ENCODE results near the gene INAFM1.

INAFM1 gene

DNA sequence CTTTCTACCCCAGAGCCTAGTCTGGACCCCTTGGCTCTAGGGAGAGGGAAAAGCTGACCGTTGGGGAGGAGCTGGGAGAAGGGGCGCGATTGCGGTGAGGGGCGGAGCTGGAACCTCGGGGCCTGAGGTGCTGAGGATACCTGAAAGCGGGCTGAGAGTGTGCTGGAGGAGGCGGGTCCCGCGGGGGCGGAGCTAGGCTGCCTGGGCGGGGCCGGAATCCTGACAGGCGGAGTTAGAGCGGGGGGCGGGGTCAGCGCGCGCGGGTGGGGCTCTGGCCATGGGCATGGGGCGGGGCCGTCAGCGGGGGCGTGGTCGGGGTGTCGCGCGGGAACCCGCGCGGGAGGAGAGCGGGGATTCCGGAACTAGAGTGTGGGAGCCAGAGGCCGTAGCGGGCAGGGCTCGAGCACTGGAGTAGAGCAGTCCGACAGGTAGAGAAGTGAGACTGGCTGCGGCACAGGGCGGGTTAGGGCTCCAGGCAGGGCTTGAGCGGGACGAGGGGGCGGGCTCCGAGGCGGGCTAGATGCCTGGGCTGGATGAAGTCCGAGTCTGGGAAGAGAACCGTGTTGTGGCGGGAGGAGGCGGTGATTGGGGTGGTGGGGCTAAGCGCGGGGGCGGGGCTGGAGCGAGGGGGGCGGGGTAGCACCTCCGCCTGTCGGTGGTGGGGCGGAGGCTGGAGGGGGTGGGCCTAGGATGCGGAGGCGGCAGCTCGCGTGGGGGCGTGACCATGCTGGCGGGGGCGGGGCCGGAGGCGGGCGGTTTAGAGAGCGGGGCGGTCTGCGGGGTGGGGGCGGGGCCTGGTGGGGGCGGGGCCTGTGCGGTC lies at the start of gene INAFM1:
TSS of gene INAFM1 (plus strand) at position 815 of the 820 bp plus-strand sequence. CDS start 35 bp downstream, outside the sequence.
- DNase-seq = peak; percentile 98

DNA sequence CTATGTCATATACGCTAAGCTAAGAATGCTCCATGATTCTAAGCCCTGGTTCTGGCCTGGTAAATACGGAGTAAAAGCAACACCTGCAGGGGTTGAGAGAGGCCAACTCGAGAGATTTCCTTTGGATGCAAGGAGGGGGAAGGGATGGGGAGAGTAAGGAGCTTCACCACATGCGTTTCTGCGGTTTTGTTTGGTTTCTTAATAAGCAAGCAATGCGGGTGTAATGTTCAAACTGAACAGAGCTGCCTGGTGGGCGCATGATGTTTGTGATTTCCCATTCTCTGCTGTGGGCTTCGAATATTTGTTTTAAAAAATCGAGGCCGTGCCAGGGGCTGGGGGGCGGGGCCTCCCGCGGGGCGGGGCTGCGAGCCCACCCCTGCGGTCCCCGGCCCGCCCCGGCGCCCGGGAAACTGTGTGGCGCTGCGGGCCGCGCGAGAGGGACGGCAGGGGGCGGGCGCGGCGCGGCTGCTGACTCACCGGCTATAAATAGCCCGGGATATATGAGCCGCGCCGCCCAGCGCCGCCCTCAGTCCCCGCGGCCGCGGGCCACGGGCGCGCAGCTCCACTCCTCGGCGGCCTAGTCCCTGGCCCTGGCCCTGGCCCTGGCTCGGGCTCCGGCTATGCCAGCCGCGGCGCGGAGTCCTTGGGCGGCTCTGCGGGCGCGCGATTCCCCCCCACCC lies 48.8 kb upstream of the INAFM1 start:
- peak; percentile 92 for DNase-seq

DNA sequence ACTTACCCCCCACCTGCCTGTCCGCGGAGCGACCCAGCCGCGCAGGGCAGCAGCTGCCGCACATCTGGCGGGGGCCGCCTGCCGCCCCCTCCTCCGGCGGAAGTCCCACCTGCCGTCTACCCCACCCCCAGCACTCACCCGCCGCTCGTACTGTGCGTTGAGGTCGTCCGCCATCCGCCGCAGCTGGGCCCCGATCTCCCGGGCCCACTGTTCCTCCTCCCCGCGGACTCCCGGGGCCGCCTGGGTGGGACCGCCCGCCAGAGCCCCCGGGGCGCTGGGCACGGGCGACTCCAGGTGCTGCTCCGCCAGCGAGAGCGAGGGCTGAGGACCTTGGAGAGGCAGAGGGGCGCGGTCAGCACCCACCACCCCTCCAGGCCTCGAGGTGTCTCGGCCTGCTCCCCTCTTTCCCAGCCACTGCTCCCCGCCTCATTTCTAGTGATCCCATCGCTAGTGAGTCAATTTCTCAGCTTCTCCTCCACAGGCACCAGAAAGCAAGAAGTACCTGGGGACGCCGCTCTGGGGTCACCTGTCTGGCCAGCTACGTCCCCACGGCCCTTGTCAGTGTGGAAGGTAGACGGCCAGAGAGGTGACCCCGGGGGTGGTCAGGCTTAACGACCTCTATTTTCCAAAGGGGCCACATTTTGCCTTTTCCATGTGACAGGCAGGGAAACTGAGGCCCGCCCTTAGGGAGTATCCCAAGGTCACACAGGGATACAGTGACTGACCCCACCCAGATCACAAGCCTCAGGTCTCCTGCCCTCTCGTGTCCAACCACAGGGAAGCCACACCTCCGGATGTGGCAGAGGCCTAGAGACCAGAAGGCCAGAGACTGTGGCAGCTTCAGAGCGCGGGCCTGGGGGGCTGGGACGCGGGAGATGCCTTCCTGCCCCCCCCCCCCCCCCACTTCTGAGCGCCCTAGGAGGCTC lies 48.0 kb upstream of the INAFM1 start:
- DNase-seq = peak; percentile 78

DNA sequence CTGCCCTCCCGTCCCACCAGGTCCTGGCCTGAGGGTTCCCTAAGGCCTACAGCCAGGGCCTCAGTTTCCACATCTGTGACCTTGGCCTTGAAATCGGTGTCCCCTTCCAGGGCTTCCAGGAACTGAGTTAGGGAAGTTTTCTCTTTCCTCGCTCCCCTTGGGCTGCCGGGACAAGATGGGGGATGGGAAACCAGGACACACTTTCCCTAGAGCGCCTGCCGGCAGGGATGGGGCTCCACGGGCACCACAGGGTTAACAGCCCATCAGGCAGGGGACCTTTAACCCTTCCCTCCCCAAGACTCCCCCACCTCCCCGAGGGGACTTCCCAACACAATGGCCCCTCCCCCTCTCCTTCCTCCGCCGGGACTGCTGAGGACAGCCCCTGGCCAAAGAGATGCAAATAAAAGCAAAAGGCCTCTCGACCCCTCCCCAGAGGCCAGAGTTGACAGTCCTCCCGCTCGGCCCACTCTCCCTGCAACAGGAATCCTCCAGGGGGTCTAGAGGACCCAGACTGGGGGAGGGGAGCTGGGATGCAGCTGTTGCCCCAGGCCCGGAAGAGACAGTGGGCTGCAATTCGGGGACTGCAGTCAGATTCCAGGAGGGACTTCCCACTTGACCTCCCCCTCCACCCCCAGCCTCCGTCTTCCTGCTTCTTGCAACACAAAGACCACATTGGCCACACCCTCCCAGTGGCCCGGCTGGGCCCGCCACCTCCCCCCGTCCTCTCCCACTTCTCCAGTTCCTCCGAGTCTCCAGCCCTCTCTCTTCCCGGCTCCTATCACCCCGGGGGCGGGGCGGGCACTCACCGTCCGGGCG lies 47.1 kb upstream of the INAFM1 start:
- DNase-seq = peak; percentile 88

DNA sequence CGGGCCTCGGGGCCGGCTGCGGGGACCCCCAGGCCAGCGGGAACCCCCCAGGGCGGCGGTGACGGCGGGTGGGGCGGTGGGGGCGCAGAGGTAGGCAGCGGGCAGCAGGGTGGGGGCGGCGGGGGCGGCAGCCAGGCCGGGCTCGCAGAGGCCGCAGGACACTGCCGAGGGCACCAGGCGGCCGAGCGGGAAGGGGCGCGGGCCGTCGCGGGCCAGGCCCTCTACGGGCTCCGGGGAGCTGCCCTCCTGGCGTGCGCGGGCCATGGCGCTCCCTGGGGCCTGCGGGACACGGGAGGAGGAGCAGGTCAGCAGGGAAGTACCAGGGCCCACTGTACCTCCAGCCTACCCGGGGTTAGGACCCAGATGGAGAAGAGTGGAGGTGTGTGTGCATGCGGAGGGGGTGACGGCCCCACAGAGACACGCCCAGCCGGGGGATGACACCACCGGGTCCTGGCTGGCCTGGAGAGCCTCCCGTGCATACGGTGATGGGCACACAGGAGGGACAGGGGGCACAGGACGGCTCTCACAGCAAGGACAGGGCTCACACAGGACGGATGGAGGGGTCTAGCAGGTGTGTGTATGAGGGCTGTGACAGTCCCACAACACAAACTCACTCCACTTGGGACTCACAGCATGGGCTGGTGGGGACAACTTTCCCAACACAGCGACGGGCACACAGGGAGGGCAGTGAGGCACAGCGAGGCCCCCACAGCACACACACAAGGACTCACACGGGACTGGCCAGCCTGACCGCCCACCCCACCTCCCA lies 46.3 kb upstream of the INAFM1 start:
- no peak for DNase-seq

DNA sequence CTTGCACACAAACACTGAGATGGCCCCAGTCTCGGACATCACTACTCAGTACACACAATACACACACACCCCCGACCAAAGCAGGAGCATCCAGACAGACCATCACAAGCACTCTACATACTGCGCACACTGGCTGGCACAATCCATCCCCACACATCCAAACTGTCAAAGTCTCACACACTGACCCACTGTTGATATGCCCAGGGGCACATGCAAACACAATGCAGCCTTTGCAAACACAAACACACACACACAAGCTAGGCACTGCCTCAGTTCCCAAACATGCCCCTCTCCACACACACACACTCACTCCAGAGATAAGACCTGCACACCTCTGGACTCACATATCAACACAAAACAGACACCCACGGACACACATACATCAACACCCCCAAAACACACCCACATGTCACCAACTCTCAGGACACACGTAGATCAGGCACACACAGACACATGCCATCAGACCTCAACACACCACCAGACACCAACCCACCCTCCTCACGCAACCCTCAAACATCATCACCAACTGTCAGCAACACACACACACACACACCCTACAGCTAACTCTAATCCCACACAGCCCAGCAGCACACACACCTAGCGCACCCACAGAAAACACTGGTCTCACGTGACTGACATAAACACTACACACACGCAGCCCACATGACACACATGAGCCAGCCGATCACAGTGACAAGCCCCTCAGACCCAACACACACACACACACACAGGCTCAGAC lies 45.6 kb upstream of the INAFM1 start:
- no peak for DNase-seq

DNA sequence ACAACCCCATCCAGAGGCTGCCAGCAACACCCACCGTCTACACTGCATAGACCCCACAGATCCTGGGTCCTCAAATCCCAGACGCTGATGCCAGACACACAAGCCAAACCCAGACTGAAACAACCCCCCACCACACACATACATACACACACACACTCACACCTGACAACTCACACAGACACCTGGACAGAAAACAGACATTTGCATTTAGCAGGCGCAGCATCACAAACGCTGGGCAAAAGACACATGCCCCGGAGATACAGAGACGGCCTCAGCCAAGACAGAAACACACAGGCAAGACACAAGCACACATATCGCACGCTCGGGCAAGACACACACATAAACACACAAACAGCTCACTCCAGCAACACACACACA lies 45.0 kb upstream of the INAFM1 start:
- no peak for DNase-seq

DNA sequence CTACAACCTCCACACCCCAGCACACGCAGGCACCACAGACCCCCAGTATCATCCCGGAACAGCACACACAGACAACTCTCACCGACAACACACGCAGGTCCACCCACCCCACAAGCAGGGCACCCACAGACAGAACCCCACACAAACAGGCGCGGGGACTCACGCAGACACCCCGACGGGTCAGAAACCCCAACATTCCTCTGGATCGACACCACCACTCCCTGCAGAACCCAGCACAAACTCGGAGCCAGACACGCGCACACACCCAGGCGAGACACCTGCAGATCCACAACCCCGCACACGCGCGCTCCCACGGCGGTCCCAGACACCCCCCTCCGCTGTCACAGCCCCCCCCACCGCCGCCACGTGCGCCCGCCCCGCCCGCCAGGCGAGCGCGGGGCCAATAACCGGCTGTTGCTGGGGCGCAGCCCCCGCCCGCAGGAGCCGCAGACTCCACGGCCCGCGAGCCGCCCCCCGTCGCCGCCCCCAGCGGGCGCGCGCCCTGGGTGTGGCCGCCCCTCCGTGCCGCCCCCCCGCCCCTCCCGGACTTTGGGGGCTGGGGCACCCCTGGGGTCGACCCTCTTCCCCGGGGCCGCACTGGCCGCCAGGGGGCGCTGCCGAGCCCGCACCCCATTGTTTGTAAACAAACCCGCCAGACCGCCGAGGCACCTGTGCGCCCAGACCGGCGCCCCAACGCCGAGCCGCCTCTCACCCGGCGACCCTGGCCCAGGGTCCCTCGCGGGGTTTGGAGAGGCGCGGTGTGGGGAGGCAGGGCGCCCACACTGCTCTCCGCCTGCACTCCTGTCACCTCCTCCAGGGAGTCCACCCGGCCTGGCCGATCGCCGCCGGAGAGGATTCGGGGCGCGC lies 44.4 kb upstream of the INAFM1 start:
- DNase-seq = peak; percentile 74

DNA sequence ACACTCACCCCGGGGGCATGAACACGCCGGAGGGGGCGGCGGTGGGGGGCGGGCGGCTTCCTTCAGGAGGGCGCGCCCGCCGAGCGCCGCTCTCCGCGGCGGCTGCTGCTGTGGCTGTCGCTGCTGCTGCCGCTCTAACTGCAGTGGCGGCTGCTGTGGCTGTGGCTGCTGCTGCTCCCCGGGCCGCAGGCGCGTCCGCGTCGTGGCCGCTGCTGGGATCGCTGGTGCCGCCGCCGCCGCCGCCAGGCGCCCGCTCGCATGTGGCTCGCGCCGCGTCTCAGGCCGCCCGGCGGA lies 43.8 kb upstream of the INAFM1 start, which contains the start of gene BBC3:
TSS of gene BBC3 (minus strand) at position 279 of the 294 bp plus-strand sequence. CDS start 2,768 bp downstream, outside the sequence.
- DNase-seq = peak; percentile 47

DNA sequence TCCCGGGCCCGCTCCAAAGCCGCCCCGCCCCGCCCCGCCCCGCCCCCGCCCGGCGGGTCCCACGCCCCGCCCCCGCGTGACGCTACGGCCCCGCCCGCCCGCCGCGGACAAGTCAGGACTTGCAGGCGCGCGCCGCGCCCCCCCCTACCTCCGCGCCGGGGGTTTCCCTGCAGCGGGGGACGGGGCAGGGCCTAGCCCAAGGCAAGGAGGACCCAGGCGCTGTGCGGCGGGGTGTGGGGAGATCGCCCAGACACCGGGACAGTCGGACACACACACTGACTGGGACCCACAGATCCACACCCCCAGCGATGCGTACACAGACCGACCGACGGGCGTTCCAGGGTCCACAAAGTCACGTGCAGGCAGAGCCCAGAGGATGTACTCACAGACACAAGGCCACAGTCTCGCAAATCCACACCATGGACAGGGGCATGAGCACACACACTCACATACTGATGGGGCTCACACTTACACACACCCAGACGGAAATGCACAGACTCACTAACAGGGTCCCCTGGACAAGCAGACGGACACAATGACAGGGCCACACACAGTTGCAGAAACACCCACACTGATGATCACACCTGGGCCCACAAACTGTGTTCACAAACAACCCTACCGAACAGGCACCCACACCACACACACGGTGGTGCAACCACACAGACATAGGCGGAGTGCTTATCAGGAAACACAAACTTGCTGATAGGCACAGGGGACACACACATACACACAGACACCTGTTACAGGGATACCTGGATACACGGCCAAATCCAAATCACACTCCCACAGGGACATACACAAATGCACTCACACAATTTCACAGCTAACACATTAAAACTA lies 43.2 kb upstream of the INAFM1 start:
- DNase-seq = peak; percentile 91

DNA sequence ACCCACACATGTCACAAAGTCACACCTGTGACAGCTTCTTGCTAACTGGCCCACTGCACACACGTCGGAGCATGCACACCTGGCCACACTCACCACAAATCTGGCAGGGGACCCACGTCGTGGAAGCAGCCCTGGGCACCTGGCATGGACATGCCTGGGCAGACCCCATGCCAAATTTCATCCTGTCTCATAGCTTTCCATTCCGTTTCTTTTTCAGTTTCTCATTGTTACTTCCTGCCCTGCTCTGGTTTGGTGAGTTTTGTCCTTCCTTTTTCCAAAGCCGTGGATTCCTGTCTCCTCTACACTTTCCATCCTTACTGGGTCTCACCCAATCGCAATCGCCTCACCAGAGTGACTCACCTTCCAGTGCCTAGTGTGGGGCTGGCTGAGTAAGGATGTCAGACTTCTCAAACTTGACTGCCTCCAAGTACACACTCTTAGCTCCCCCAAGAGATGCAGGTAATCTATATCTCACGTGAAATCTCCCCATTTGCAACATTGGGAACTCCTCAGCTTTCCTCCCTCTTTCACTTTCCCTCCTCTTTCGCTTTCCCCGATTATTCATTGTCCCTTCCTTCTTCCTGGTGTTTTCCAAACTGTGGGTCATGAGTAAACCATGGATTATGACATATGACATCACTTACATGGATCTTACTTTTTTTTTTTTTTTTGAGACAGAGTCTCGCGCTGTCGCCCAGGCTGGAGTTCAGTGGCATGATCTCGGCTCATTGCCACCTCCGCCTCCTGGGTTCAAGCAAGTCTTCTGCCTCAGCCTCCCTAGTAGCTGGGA lies 42.1 kb upstream of the INAFM1 start:
- no peak for DNase-seq

DNA sequence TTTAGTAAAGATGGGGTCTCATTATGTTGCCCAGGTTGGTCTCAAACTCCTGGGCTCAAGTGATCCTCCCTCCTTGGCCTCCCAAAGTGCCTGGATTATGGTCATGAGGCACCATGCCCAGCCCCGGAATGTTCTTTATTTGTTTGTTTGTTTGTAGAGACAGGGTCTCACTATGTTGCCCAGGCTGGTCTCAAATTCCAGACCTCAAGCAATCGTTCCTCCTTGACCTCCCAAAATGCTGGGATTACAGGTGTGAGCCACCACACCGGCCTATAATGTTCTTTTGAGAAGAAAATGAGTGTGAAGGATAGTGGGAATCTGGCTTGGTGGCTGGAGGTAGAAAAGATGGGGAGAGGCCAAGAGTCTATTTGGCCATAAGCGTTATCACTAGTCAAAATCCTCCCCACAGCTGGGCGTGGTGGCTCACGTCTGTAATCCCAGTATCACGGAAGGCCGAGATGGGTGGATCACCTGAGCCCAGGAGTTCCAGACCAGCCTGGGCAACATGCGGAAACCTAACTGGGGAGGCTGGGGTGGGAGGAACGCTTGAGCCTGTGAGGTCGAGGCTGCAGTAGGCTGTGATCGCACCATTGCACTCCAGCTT lies 38.5 kb upstream of the INAFM1 start:
- no peak for DNase-seq

DNA sequence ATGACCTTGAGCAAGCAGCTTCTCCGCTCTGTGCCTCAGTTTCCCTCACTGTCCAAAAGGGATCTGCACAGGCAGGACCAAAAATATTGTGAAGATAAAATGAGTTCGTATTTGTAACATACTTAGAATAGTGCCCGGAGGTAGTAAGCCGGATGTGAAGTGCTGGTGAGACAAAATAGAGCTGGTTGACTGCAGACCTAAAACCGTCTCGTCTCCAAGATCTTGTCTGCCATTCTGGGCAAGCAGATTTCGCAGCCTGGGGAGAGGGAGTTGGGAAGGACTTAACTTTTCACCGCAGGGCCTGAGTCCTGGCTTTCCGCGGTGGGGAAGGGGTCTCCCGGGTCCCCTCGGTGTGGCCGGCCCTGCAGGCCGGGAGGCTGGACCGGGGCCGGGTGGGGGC lies 35.5 kb upstream of the INAFM1 start:
- peak; percentile 34 for DNase-seq

DNA sequence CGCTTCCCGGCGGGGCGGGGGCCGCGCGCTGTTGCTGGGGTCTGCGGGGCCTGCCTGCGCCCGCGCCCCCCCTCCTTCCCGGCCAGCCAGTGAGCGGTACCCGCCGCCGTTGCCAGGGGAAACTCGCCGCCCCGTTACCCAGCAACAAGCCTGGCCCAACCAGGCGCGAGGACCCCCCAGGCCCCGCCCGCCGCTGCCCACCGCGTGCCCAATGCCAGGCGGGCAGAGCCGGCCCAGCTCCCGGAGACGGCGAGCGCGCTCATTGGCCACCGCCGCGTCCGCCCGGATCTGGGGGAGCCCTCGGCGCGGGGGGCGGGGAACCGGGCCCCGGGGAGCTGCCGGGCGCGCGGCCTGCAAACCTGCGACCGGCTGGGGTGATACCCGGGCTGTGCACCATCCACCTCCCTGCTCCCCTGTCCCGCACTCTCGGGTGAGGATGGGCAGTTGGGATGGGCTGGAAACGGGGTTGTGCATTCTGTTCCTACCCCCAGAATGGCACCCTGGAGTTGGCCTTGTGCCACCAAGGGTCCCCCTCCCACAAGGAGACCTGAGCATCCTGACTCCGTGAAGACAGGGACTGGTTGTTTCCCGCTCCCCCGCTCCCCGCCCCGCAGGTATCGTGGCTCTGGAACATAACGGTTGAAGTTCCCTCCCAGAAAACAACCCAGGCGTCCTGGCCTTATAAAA lies 34.9 kb upstream of the INAFM1 start:
- peak; percentile 82 for DNase-seq

DNA sequence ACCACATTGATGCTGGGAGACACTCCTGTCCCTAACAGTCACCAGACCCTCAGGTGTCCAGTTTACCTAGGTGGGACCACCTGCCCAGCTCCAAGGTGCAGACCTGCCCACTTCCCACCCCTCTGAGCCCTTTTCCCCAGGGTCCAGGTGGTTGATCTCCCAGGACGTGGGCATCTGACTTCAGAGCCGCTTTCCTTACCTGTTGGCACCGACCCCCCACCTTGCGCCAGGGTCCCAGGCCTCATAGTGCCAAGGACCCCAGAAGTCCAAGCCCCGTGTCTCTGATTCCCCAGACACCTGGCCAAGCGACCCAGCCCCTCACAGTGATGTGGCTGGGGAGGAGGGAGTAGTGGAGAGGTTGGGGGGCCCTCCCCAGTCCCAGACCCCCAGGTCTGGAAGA lies 34.1 kb upstream of the INAFM1 start:
- no peak for DNase-seq

DNA sequence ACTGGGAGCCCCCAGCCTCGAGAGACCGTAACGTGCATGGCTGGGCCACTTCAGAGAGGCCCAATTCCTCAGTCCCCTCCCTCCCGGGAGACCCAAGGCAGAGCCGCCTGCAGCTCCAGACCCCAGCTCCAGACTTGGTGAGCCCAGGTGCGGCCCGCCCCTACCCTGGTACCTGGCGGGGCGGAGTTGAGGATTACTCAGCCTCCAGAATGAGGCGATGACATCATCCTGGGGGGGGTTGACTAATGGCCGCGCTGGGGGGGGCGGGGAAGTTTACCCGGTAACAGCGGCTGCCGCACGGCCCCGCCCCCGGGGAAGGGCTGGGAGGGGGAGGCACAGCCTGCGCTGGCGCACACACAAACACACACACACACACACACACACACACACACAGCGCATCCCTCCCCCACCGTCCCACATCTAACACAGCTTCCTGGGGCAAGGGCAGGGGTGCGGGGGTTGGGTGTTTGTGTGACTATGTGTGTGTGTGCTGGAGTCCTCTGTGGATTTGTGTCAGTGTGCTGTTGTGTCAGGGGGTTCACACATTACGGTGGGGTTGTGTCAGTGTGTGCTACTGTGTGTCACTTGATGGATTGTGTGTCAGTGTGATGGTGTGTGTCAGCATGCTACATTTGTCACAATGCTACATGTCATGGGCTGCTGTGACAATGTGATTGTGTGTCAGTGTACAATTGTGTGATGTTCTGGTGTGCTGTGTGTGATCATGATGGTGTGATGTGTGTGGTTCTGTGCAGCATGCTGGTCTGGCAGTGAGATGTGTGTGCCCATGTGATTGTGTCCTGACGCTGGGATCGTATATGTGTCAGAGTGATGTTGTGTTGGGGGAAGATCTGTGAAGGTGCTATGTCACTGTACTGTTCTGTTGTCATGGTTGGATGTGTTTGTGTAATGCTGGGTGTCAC lies 33.4 kb upstream of the INAFM1 start:
- peak; percentile 71 for DNase-seq
